NCI-H2227 (cell line): ENCODE measurements around the gene SIDT1.

Source experiments
- DNase-seq: peaks from one replicate; lab custom pipeline; 2025; ENCODE audit not compliant: unreplicated experiment; lab: John Stamatoyannopoulos, UW

Gene SIDT1

GRCh38 chr3:113545594-113545993 is 13.2 kb downstream of the SIDT1 start:
- no peak for DNase-seq

DNA sequence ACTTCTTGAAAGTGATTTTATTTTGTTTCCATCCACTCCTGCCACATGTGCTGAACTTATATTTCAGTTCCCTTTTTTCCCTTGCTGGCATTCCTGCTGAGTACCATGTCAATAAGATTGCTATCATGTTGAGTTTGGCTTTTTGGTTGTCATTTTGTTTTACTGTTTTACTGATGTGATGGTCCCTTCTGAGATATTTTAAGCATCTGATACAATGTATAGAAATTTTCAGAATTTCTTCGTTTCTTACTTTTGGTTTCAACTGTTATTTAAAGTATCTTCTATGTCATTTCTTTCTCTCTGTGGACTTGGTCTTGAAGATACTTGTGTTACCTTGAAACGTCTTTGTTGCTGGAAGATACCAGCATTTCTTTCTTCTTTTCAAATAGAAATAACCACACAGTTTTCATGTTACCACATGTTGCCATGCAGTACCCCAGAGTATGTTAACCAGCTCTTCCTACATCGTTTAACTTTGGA is 14.1 kb downstream of the SIDT1 start:
- no peak for DNase-seq

- DNase-seq = no peak
Observed at GRCh38 chr3:113548501-113548900, 16.1 kb downstream of the SIDT1 start.

GRCh38 chr3:113551820-113552219 is 19.5 kb downstream of the SIDT1 start:
- no peak for DNase-seq

DNA sequence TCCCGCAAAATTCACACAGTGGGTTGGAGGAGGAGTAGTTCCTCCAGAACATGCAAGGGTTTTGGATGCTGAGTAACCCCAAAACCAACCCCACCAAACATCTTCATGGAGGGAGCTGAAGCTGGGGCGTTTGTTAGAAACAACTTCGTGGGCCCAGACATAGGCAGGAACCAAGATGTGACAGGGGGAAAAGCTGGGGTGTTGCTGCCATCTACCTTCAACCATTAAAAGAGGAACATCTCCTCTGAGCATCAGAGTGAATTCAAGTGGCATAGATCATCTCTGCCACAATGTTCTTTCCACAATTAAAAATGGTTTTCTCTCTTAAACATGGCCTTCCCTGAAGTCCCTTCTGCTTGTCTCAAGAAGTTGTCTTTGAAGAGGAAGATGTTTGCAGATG is 20.5 kb downstream of the SIDT1 start:
- DNase-seq = no peak

DNA sequence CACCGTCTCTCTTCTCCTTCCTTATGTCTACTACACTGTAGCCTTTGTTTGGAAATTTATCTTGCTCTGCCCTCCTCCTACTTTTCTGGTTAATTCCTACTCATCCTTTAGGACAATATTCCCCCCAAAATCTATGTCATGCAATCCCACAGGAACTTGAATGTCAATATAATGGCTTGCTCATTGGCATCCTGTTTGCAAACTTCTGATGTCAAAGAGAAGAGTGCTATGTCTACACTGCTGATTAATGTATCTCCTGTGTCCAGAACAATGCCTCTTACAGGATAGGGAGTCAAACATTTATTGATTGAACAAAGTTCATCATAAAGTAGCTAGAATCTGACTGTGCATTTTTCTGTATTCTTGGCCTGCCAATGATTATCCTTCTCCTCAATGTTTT is 22.8 kb downstream of the SIDT1 start:
- DNase-seq = no peak

DNA sequence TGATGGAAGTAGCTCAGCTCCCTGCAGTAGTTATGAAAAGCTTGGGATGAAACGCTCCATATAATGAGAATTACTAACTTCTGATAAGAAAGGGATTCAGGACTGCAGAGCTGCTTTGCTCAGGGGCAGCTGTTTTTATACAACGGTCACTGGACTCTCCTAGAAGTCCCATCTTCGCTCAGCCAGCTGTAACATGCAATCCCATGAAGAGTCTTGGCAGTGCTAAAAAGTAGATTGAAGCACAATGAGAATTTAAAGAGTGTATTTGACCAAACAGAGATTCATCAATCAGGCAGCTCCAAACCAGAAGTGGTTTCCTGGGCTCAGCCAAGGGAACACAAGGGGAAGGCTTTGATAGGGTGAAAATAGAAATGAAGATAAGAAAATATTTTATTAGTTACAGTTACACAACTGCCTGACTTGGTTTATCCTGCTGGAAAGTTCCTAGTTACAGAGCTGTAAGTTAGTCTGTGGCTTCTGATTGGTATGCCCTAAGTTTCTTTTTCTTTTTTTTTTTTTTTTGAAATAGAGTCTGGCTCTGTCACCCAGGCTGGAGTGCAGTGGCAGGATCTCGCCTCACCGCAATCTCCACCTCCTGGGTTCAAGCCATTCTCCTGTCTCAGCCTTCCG is 24.1 kb downstream of the SIDT1 start:
- DNase-seq = no peak

GRCh38 chr3:113556946-113557335 is 24.6 kb downstream of the SIDT1 start:
- DNase-seq = no peak

DNA sequence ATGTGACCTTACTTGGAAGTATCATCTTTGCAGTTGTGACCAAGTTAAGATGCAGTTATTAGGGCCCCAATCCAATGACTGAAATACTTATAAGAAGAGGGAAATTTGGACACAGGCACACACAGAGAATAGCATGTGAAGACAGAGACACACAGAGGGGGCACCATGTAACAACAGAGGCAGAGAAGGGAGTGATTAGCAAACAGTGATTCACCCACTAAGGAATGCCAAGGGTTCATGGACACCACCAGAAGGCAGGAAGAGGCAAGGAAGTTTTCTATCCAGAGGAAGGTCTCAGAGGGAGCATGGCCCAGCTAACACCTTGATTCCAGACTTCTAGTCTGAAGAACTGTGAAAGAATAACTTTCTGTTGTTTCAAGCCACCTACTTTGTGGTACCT is 25.0 kb downstream of the SIDT1 start:
- no peak for DNase-seq

DNA sequence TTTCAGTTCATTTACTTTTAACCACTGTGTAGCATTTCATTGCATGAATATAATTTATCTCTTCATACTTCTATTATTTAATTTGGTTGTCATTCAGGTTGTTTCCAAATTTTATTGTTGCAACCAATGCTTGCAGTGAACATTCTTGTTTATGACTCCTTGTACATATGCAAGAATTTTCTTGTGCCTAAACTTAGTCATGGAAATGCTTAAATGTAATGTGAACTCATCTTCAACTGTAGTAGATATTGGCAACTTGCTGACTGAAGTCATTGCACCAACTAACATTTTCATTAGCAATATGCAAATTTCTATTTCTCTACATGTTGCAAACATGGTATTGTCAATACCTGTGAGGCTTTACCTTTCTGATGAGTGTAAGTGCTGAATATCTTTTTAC is 26.7 kb downstream of the SIDT1 start:
- no peak for DNase-seq

DNA sequence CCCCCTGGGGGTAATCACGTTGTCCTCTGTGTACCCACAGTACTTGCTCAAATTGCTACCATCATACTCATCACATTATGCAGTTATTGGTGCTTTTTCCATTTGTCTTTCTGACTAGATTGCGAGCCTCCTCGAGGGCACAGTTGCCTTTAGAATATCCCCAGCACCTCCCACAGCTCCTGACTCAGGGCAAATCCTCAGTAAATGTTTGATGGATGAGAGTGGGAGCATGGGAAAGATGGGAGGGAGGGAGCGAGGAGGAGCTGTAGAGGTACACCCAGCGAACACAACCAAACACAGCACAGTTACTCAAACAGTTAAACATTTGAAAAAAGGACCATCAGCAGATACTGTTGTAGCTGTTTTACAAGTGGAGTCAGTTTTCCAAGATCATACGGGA is 27.9 kb downstream of the SIDT1 start:
- DNase-seq = no peak

DNA sequence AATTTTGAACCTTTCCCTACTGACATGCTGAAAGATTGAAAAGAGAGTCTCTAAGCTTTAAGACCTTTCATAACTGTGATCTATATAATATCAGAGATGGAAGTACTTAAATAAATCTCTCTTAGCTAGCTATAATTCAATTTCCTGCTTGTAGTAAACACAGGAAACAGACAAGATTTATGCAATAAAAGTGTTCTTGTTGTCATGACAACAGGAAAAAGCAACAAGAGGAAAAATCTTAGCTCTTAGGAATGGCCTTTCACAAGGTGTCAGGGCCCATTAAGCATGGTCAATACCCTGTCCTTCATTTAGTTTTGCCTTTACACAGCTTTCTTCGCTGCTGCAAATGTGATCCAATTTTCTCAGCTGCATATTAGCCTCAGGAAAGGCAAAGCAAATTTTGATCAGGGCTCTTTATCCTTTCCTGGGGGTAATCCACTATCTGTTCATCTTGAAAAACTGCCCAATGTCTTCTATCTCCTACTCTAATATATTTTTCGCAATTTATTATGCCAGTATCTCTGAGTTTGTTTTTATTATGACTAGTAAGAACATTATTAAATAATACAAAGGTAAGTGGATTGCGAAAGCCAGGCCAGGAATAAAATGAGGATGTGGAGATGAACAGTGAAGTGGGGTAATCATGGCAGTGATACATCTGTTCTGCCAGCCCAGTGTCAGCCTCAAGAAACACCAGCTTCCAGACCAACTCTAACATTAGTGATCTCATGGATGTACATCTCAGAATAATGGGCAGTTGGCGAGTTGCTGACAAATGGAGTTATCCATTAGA is 28.7 kb downstream of the SIDT1 start:
- peak; percentile 10 for DNase-seq

GRCh38 chr3:113565555-113565954 is 33.2 kb downstream of the SIDT1 start:
- DNase-seq = peak; percentile 9

- DNase-seq = no peak
Observed at GRCh38 chr3:113570158-113570557, 37.8 kb downstream of the SIDT1 start.

- DNase-seq = no peak
Observed at GRCh38 chr3:113571360-113571759, 39.0 kb downstream of the SIDT1 start.

DNA sequence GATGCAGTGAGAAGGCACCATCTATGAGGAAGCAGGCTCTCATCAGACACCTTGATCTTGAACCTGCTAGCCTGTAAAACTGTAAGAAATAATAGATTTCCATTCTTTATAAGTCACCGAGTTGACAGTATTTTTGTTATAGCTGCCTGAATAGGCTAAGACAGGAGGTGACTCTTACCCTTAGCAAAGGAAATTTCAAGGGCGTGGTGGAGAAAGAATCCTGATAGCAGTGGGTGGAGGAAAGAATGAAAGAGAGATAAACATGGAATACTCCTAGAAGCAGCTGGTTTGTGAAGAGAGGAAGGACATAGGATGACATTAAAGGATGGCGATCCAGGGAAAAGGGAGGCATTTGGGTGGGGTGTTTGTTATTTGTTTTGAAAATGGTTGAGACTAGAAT is 41.4 kb downstream of the SIDT1 start:
- DNase-seq = no peak

DNA sequence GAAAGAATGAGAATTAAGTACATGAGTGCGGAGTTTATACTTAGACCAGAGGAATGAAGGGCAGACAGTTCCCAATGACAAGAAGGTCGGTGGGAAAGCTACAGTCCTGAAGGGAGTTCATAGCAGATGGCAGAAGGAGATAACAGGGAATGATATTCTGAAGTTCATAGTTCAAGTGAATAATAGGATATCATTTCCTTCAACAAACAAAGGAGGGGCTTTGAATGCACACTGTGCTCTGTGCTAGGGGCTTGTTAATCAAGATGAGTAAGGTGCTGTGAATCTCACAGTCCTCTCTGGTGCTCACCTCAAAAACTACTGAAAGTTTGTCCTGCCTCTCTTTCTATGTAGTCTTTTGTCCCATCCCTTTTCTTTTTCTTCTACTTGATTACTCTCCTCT is 41.9 kb downstream of the SIDT1 start:
- peak; percentile 59 for DNase-seq

DNA sequence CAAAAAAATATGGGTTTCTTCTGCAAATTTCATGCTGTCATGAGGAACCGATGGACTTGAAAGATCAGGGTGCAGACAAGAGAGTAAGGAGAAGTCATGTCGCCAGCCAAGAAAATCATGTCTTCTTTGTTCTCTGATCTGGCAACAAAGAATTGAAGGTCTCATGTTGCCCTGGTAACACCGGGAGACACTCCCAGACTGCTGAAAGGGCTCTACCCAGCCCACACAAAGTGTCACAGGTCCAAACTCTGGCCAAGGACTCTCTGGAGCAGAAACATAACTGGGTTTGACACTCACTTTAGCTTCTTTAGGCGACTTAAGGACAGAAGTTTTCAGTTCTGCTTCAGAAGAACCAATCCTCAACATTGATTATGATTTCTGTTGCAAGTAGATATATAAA is 42.9 kb downstream of the SIDT1 start:
- peak; percentile 16 for DNase-seq

- DNase-seq = no peak
Observed at GRCh38 chr3:113585228-113585627, 52.9 kb downstream of the SIDT1 start.

DNA sequence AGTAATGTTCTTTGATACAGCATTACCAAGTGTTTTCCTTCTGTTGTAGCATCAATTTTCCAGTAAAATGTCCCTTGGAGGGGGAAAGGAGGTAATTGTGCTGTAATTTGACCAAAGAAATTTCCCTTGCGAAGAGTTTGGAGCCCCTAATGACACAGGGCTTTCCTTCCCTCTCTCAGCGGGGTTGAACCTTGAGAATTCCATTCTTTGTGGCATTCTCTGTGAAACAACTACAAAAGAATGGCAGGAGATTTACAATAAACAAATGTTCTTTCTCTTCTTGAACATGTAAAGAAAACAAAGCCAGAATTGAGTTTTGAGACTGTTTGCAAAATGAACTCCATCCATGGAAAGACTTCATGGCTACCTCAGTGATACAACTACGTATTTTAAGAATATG is 53.4 kb downstream of the SIDT1 start:
- DNase-seq = no peak

DNA sequence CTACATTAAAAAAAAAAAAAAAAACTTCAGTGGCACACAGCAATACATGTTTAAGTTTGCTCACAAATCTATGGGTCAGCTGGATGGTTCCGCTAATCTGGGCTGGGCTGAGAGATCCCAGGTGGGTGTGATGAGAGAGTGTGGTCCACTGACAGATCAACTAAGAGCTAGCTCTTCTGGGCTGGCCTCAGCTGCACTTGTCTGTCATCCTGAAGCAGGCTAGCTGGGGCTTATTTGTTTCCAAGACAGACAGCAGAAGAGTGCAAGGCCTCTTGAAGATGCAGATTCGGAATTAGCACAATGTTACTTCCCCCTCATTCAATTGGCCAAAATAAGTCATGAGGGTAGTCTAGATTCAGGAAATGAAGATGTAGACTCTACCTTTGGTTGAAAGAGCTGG is 56.5 kb downstream of the SIDT1 start:
- DNase-seq = no peak

GRCh38 chr3:113589971-113590370 is 57.6 kb downstream of the SIDT1 start:
- DNase-seq = no peak

GRCh38 chr3:113590983-113591382 is 58.6 kb downstream of the SIDT1 start:
- DNase-seq = no peak
